SKM-1 (cell line): ENCODE measurements around the gene ANXA5.

Source experiments
- DNase-seq: peaks from one replicate; lab custom pipeline; 2025; ENCODE audit not compliant: unreplicated experiment; lab: John Stamatoyannopoulos, UW

Gene ANXA5

DNA sequence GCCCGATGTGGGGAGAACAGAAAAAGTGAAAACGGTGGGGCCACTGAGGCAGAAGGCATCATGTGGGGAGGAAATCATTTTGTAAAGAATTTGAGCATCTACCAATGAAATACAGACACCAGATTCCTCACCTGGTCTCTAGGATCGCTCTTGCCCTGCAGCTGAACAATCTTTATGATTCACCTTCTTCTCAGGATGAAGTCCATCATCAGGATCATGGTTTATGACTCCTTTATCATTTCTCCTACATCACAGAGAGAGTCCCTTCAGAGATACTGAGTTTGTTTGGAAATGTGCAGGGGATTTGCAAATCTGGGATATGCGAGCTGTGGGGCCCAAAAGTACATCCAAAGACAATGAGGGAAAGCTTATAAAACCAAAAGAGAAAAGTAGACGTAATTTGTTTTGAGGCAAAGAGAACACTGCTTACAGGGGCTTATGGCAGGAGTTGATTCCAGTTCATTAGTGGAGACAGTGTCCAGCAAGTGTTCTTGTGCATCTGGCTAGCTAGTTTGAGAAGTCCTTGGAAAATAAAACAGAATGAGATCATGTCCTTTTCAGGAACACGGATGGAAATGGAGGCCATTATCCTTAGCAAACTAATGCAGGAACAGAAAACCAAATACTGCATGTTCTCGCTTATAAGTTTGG is 15.3 kb upstream of the ANXA5 start:
- no peak for DNase-seq

DNA sequence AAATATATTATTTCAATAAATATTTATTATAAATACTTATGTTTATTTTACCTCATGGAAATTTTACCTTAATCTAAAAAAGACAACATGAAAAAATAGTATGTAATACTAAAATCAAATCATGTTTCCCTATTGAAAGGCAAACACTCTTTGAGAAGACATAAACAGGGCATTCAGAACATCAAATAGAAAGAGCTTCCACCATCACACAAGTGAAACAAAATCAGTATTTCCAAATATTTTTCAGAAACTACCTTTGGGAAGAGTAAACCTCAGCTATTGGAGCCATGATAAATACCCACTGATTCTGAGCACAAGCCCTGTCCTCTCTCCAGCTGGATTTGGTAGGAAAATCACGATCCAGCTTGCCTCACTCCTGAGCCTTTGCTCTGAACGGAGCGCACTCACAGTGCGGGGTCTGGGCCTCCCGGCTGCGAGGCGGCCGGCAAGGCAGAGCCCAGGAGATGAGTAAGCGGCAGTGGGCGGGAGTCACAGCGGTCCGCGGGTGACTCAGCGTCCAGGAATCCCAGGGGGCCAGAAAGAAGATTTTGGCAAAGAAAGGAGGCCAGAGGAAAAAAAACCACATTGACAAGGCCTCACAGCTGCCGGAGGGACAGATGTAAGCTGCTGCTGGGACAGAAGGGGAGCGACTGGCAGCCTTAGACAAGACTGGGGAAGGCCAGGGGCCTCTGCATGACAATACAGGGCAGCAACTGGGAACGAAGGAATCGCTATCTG is 14.7 kb upstream of the ANXA5 start:
- DNase-seq, result no peak

DNA sequence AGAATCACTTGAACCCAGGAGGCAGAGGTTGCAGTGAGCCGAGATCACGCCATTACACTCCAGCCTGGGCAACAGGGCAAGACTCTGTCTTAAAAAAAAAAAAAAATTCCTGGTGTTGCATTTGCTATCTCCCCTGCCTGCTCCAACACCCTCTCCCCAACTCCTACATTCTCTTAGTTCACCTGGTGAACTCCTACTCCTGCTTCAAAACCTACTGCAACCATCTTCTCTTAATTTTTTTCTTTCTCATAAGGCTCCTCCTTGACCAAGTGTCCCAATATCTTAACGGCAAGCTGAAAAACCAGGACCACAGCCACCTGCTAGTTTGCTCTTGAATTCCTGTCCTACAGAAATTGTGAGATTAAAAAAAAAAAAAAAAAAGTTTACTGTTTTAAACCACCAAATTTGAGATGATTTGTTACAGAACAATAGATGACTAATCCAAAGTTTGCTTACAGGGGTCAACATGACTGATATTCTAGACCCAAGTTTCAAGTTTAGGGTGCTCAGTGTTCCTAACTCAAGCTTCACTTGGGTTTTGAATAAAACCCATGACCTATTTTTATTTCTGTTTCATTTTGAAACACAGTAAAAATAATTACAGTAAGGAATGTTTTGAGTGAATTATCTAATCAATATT is 13.1 kb upstream of the ANXA5 start:
- DNase-seq, result no peak

DNA sequence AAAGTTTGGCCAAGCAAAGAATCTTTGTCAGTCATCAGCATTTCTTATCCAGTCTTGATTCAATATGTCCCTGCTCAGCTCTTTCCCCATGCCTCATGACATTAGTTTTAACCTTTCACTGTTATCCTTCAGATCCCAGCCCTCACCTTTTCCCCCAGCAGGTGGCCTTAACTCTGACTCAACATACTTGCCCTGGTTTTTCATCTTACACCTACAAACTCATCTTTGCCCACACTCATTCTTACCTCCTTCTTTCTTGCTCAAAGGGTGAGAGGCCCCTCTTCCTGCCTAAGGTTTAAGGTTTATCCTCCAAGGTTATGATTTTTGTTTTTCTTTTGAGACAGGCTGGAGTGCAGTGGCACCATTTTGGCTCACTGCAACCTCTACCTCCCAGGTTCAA is 10.6 kb upstream of the ANXA5 start:
- DNase-seq, result no peak

DNA sequence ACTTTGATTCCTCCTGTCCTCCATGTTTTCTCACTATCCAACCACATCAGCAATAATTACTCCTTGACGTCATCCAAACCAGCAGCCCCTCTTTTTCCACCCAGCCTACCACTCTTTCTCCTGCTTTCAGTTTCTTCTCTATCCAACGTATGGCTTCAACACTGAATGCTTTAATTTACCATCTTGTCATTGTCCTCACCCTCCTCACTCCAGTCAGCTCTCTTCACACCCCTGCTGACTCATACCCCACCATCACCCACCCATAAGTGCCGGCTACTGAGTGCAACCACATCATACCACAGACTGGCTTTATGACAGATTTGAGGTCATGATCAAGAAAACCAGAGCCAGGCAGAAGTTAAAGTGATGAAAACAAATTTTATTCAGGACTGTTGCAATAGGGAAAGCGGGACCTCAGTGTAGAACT is 9.8 kb upstream of the ANXA5 start:
- no peak for DNase-seq

DNA sequence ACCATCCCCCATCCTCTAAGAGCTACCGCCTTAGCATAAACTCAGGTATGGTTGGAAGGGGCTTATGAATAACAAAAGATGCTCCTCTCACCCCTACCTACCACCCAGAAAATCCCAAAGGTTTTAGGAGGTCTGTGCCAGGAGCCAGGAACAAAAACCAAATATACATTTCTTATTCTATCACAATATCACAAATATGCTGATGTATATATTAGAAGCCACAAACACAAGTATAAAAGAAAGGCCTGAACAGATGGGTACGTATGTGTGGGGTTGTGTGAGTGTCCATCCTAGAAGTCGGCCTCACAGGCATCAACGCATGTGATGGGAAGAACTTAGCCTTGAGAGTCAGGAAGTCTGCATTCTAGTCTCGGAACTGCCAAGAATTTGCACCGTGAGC is 8.7 kb upstream of the ANXA5 start:
- no peak for DNase-seq

DNA sequence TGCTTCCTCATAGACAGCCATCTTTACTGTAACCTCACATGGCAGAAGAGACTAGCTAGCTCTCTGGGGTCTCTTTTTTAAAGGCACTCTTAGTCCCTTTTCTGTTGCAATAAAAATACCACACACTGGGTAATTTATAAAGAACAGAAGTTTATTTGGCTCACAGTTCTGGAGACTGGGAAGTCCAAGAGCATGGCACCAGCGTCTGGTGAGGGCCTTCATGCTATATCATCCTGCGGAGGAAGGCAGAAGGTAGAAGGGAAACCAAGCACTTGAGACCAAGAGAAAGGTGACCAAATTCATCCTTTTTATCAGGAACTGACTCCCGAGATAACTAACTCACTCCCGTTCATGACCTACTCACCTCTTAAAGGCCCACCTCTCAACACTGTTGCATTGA is 5.4 kb upstream of the ANXA5 start:
- no peak for DNase-seq

DNA sequence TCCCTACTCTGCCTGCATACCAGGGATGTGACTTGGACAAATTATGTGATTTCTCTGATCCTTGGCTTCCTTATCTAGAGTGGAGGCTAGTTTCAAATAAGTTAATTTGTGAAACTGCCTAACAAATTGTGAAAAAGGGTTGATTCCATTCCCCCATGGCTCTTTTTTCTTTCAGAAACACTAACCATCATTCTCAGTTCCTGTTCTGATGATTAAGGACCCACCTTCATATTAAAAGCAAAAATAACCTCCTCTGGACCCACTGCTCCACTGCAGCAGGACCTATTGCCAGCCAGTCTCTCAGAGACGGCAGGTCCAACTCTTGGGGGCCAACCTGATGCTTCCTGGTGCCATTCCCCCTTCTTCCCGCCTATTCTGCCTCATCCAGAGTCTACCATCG is 4.5 kb upstream of the ANXA5 start:
- DNase-seq, result no peak

DNA sequence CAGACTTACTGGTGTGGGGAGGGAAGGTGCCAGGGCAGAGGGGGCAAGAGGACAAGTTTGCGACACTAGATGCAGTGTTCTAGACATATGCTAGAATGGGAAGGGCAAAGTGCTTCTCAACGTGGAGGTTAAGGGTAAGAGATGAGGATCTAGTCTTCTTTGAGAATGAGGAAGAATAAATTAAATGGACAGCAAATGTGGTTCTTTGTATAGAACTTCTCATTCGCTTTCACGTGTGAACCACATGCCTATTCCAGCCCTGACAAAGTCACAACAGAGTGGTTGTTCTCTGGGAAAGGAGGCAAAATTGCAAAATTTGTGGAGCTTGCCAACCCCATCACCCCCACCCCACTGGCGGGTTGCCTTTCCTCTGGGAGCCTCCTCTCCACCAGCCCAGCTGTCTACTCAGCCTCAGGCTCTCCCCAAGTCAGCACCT is 1.5 kb upstream of the ANXA5 start:
- DNase-seq, result no peak

DNA sequence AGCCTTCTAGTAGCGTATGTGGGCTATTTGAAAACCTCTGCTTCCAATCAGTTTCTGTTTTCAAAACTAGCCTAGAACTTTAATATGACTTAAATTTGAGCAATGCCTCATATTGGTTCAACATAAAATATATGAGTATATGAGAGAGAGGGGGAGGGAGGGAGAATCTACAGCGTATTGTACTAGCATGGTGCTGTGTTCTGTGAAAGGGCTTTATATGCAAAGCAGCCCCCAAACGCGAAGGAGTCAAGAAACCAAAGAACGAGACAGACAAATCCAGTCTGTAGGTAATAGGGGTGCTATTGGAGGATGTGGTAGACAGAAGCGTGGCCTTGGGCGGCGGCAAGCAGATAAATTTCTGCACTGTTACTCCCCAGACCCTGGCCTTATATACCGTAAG is 784 bp upstream of the ANXA5 start:
- no peak for DNase-seq

DNA sequence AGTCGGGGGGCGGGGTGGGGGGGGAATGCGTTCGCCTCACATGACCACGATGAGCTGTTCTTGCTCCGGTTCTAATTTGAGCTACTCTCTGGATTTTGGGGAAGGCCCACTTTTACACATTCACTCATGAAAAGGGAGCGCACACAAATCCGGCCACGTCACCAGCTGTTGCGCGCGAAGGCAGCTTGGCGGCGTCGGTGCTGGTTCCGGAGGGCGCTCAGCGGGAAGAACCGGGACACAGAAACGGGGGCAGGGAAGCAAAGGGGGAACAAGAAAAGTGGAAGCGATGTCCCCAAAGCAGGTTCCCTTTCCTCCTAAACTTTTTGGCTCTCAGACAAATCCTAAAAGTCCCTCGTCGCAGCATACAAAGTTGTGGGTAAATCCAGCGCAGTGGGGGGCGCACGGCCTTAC is 605 bp downstream of the ANXA5 start:
- peak; percentile 25 for DNase-seq

DNA sequence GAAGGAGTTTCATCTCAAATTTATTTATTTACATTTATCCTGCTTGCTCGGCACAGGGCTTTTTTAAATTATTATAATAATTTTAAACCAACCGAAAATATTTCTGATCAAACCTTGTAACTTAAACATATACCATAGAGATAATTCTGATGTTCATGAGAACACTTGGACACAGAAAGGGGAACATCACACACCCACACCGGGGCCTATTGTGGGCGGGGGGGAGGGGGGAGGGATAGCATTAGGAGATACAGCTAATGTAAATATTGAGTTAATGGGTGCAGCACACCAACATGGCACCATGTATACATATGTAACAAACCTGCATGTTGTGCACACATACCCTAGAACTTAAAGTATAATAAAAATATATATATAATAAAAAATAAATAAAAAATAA is 2.9 kb downstream of the ANXA5 start:
- DNase-seq, result no peak

DNA sequence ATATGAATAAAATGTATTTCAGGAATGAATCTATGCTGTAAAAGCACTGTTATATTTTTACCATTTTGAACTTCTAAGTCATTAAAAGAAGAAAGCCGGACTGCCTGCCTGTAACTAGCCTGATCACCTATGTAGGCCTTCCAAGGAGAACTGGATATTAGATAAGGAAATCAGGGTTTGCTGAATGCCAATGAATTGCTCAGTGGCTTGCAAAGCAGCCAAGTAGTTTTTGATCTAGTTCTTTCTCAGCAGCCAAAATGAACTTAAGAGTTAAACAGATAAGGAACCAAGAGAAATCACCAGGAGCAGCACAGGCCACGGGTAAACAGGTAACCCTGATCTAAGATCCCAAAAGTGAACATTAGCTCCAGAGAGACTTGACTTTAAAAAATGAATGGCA is 3.3 kb downstream of the ANXA5 start:
- no peak for DNase-seq

DNA sequence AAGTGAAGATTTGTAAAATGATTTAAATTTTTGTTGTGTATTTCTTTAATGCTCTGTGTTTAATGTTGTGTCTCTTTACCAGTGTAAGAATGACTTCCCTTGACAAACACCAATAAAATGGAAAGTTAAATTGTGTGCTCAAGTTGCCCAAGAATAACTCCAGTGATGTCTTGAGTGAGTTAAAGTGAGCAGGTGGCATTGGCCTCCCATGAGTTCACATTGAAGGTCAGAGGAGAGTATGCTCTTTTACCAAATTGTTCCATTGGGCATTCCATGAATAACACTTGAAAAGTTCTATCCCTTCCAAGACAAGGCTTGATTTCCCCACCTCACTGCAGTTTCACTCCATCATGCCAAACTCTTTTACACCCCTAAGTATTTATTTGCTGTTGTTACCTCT is 4.5 kb downstream of the ANXA5 start:
- no peak for DNase-seq

DNA sequence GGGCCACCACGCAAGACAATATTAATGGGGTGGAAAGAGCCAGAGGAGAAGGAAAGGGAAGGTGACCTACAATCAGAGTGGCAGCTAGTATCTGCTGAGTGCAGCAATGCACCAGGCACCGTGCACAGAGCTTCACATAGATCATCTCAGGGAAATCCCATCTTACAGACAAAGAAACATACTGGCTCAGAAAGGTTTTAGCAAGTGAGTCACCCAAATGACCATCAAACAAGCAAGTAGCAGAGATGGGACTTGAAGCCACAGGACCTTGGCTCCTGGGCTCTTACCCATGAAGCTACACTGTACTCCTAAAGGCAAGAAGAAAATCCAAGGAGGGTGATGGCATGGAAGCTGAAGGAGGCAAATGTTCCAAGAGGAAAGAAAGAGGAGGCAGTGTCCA is 6.8 kb downstream of the ANXA5 start:
- DNase-seq, result no peak

DNA sequence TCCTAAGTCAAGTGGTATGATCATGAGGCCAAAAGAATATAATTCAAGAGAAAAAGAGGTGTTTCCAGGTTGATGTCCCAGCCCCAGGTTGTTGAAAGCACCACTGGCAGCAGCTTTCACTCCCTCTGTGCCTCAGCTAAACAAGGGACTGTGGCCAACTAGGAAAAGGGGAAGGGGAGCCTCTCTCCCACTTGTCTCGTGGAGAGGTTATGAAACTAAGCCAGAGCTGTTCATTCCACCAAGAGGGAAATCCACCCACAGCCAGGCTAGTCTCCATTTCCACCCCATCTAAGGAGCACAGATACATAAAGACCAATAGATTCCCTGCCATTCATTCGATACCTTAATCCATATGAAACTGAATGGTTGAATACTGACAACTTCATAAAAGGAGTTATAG is 8.1 kb downstream of the ANXA5 start:
- no peak for DNase-seq

DNA sequence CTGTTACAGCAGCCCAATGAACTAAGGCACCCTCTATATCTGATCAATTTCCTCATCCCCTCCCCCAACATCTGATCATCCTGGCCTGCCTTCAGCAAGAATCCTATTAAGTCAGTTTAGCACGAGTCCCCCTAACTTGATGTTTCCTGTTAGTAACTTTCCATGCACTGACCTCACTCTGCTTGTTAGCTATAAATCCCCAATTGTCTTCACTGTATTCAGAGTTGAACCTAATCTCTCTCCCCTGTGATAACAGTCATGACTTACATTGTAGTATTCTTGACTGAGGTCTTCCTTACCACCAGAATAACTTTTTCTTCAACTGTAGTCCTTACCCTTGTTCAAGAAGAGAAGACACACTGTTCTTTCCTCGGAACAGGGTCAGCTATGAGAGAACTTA is 8.5 kb downstream of the ANXA5 start:
- DNase-seq, result no peak

DNA sequence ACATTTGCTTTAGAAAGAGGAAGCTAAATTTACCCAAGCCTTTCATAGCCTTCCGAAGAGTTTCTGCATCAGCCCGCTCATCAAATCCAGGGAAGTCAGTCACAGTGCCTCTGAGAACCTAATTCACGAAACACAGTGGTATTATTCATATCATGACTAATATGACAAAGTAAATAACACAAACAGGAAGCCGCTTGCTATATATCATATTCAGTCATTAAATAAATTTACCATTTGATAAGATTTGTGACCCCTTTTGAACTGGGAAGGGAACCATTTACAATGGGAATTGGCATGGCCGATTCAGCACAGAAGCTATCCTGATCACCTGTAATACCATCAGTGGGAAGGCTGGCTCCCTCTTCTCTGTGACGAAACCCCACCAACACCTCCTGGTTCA is 10.5 kb downstream of the ANXA5 start:
- no peak for DNase-seq

DNA sequence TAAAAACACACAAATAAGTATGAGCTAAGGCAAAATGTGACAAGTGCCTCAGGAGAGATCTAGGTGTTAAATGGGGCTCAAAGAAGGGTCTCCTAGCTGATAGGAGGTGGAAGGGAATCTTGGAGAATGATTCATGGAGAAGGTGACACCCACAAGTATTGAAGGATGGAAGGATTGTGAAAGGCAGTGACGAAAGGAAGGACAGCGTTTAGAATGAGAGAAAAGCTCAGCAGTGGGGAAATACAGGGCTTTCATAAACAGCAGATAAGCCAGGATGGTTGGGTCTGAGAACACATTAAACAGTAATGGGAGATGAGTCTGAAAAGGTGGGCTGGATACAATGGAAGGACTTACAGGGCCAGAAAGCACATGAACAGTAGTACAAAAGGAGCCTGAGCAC is 11.5 kb downstream of the ANXA5 start:
- DNase-seq, result no peak

DNA sequence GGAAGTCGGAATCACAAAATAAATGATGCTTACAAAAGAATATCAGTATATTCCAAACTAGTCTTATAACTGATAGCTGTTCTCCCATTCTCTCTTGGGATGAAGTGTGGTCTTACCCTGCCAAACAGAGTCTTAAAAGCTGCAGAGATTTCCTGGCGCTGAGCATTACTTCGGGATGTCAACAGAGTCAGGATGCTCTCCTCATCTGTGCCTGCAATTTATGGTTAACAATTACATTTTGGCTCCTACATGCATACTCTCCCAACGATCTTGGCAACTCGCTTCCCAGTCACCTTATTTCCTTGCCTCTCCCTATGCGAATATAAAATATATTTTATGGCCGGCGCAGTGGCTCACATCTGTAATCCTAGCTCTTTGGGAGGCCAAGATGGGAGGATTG is 12.2 kb downstream of the ANXA5 start:
- no peak for DNase-seq

DNA sequence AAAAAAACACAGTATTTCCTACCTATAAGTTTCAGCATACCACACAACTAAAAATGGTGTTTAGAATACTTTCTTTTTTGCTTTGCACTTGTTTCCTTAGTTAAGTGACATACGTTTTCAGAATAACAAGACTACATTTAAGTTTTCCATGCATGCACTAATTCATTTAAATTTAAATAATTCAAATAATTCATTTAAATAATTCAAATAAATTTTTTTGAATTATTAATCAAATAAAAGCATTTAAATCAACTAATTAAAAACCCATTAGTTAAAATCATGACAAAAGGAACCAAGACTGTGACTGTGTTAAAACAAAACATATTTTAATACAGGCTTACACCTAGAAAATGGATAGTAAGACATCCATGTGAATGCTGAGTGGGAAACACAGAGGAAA is 12.8 kb downstream of the ANXA5 start:
- DNase-seq, result no peak

DNA sequence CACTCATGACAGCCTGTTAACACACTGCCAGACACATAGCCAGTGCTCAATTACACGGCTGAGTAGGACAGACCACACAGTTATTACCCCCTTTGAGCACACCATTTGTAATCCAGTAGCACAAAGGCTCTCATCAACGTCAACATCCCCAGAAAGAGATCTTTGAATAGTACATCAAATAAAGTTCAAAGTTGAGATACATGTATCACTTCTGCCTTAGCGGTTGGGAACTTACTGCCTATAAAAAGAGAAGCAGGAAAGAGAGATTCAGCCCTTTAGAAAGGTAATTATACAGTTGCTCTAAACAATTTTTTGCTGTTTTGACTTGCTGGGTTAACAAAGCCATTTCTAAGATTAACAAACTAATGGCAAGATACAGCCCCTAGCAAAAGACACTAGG is 16.2 kb downstream of the ANXA5 start:
- no peak for DNase-seq

DNA sequence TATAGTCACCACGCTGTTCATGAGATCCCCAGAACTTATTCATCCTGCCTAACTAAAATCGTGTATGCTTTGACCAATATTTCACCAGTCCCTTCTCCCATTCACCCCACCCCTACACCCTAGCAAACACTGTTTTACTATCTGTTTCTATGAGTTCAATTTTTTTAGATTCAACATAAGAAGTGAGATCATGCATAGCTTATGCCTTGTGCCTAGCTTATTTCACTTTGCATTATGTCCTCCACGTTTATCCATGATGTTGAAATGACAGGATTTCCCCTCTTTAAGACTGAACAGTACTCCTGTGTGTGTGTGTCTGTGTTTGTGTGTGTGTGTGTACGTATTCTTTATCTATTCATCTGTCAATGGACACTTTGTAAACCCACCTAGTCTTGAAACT is 16.8 kb downstream of the ANXA5 start:
- no peak for DNase-seq
